Activated CD8-positive, alpha-beta memory T cell treated with anti-CD3 and anti-CD28 coated beads, Interleukin-2, amount 50 U/mL, for 24 hours (primary cell): ENCODE measurements around the gene ANKRD26.
"Not testable (repeated sequence)": the region's sequence is repeated elsewhere in the genome, so short reads cannot be mapped to it uniquely, and the experiment has no call there.

Experiments used
- DNase-seq: peaks from one replicate; pipeline ENCODE4 v3.0.0-alpha.2; 2020; ENCODE audit errors: extremely low read depth

ANKRD26 gene

DNA sequence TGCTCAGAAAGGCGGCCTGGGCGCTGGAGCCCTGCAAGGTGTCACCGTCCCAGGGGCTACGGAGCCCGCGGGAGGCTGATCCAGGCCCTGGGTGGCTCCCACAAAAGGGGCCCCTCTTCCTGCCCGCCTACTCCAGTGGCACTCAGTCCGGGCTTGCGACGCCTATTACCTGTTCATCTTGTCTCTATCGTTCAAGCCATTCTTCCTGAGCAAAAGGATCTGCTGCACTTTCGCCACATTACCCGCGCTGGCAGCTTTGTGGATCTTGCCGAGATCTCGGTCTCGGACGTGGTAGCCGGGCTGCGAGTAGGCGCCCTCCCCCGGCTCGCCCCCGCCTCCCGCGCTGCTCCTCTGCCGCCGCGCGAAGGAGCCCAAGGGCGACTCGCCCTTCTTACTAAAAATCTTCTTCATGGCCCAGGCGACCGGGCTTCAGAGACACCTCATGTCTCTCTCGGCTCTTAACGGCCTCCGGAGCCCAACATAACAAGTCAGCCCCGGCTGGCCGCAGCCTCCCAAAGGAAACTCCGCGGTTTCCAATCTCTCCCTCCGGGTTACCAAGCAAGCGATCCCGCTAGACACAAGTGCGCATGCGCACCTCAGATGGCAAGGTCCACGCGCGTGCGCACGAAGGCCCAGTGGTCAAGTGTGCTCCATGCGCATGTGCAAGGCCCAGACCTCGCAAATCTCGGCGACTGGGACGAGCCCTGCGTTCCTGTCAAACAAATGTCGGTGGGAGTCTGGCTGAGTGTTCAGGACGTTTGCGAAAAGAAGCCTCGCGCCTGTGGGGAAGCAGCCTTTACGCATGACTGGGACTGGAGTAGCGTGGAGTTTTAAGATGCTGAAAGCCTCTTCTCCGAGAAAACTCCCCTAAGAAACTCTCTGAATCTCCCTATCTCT lies at the start of gene ANKRD26:
ANKRD26 (minus strand) TSS at position 579 of the 897 bp plus-strand sequence; CDS start at position 411, 168 bp downstream.
- DNase-seq, result peak; percentile 90

DNA sequence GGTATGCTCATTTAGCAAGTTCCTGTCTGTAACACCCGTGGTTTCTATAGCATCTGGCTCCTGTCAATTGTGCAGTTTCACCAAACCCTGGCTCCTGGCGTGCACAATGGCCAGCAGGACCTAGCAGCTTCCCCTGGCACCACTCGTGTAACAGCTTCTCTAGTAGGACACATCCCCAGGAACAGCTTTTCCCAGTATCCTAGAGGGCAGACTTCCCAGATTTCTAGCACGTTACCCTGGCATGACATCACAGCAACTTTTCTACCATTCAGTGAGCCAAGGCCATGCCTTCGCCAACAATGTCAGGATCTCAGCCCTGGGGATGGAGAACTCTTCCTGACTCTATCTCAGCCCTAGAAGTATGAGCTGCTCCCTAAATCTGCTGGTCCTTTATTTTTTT lies 47.4 kb upstream of the ANKRD26 start:
- DNase-seq, result no peak

DNA sequence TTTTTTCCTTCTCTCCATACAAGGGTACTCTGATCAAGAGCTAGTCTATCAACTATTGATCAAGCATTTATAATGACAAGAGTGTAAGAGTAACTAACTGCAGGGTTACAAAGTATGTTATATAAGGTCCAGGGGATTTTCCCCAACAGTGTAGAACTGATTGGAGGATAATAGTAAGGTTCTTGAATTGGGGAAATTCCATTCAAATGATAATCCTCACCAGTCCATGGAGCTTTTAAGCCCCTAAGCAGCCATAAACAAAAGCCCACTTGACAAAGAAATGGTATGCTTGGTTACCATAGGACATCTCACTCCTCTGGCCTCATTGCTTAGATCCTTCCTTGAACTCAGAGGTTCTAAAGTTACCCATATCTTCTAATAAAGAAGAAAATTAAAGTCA lies 45.6 kb upstream of the ANKRD26 start:
- no peak for DNase-seq

DNA sequence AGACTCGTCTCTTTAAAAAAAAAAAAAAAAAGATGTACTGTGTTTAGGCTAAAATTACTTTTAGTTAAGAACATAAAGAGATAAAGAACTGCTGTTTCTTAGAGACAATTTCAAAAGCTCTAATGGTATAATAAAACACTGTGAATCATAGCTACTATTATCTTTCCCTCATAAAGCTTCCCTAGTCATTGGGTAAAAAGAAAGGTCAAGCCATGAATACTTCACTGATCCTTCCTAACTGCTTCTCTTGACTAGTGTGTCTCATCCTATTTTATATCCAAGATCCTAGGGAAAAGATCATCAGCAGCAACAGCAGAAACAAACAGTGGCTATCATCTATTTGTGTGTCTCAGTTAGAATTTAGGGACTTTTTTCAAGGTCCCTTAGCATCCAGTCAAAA lies 43.4 kb upstream of the ANKRD26 start:
- no peak for DNase-seq

DNA sequence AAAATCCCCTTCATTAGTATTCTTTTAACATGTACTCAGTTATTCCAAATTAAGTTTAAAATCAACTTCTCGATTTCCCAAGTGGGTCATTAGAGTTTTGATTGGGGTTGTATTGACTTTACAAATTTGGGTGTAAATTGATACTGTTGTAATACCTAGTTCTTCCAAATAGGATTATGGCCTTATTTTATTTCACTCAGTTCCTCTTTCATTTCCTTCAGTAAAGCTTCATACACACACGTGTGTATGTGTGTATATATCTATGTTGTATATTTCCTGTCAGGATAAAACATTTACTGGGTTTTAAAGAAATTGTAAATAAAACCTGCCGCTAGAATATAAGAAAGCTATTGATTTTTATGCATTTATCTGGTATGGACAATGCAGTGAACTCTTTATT lies 38.0 kb upstream of the ANKRD26 start:
- no peak for DNase-seq

DNA sequence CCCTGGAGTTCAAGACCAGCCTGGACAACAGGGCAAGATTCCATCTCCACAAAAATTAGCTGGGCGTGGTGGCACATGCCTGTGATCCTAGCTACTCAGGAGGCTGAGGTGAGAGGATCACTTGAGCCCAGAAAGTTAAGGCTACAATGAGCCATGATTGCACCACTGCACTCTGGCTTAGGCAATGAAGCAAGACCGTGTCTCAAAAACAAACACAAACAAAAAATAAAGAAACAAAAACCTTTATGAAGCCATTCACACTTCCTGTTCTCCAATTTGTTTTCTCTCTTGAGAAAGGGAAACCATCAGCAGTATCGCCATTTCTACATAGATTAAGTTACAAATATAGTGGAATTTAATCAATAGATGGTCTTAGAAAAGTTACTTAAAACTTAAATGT lies 34.1 kb upstream of the ANKRD26 start:
- no peak for DNase-seq

DNA sequence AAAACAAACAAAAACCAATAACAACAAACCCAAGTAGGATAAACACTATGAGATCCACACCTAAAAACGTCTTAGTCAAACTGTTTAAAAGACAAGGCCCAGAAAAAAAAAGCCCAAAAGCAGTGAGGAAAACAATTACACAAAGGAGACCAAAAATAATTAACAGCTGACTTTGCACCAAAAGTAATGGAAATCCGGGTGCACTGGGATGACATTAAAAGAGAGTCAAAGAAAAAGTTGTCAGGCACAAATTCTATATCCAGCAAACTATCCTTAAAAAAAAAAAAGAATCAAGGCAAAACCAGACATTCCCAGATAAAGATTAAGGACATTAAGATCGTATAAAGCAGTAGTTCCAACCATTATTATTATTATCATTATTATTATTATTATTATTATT lies 7.9 kb upstream of the ANKRD26 start:
- no peak for DNase-seq

DNA sequence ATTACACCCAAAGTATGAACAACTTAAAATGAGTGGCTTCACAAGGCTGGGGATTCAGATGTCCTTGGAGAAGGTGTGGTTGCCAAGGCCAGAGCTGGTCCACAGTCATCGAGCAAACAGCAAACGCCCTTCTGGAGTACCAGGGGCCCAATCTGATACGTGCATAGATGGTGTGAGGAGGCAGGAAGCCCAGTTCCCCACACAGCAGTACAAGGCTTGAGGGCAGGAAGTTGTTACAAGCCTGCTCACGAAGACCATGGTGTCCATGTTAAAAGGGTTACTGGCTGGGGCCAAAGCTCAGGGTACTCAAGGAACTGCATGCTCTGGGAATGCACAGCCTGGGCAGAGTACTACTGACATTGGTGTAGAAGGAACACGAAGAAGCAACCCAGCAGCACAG lies 4.6 kb upstream of the ANKRD26 start:
- no peak for DNase-seq

DNA sequence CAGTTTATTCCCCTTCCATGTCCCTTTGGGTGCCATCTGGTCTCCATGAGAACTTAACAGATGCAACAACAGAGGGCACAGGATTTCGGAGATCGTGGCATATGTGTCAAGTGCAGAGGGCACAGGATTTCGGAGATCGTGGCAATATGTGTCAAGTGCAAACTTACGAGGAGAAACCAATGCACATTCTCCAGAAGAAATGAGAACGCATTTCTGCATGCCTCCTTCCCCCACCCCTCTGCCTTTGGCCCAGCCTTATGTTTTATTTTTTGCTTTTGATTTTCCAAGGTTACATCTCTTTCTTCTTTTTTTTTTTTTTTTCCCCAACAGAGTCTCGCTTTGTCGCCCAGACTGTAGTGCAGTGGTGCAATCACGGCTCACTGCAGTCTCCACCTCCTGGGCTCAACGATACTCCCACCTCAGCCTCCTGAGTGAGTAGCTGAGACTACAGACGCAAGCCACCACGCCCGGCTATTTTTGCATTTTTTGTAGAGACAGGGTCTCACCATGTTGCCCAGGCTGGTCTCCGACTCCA lies 586 bp upstream of the ANKRD26 start:
- DNase-seq, result peak; percentile 1

DNA sequence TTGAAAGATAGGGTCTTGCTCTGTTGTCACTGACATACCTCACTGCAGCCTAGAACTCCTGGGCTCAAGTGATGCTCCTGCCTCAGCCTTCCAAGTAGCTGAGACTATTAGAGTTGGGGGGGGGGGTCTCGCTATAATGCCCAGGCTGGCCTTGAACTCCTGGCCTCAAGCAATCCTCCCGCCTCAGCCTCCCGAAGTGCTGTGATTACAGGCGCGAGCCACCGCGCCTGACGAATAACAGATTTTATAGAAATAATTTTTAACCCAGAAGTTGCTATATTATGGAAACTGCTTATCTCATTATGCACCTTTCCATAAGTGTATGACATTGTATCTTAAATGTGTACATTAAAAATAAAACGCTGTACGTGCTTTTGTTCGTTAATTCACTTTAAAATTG lies 846 bp downstream of the ANKRD26 start:
- no peak for DNase-seq

DNA sequence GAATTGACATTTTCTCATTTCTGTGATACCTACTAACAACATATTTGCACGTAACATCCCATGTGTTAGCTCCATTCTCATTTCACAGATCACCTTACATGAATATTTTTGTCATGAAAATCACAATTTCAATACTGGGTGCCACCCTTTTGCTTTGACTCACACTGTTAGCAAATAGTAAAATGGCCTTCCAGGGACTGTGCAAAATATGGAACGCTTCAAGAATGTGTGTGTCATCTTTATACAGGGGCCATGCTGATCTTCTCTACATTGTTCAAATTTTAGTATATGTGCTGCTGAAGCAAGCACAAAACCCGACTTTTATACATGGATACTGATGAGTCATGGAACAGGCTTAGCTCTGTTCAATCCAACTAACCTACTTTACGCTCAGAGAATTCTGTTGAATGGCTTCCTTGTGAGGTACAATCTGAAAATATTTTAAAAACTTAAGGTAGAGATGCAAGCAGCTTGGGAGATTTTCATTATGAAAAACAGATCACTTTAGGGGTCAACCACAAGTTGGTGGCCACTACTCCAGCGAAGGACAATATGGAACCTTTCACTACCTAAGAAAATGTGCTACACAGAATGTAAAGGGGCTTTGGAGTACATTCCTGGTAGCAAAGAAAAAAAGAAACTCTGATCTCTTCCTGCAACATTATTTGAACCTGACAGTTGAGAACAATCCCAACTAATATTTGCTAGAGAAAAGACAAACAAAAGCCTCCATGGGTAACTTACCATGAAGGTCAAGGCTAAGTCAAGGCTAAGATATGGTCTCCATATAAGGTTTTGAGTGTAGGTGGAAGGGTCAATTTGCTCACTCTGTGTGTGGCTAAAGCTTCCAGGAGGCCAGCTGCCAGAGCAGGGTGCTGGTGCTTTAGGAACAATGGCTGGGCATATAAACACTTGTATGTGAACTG lies 11.9 kb downstream of the ANKRD26 start:
- no peak for DNase-seq

DNA sequence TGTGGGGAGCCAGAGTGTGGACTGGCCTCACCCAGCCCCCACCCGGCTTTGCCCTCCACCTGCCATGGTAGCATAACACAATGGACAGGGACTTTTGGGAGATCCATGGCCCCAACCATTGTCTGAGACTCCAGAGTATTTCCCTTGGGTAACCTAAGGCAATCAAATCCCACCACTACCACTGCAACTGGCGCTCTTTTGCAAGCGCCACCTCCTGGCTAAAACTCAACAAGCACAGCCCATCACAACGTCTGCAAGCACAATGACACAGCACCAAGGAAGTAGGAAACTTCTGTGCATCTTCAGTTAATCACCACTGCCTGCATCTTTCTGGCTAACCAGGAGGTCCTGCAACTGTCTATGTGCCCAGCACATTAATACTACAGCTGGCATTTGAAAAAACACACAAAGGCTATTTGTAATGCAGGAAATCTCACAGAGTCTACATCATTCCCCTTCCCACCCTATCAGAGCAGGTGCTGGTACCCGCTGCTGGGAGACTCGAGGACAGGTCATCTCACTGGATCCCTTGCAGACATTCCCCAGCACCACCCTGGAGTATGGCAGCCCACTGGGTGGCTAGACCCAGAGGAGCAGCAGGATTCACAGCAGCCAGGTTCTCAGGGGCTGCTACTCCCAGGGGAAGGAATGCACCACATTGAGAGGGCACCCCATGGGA lies 27.7 kb downstream of the ANKRD26 start:
- DNase-seq, result no peak

DNA sequence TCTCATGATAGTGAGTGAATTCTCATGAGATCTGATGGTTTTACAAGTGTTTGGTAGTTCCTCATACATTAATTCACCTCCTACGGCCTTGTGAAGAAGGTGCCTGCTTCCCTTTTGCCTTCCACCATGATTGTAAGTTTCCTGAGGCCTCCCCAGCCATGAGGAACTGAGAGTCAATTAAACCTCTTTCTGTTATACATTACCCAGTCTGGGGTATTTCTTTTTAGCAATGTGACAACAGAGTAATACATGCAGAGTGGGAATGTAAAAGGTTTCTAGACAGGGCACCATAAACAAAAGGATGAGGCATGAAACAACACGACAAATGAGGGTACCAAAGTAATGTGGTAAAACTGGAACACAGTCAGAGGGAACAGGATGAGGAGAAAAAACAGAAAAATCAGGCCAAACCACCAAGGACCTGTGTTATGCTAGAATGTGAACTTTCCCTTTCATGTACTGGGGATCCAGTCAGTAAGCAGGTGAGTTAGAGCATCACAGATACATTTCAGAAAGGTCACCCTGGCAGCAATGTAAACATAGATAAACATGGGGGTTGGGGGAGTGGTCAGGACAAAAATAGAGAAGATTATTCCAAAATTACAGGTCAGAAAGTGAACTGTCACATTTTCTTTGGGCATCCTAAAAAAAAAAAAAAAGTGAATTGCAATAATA lies 31.9 kb downstream of the ANKRD26 start:
- no peak for DNase-seq

DNA sequence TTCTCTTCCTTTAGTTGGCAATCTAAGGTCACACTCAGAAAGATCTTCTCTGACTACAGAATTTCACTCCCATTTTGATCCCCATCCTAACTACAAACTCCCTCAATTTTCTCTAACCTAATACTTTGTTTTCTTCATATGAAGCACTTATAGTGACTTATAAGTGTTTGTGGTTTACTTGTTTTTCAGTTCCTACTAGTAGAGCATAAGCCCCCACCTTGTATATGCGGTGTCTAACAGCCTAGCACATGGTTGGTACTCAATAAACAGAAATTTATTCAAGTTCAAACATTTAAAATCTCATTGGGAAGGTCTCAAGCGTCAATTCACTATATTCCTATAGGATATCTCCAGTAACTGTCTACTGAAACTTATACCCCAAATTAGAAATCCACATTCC lies 35.2 kb downstream of the ANKRD26 start:
- DNase-seq, result no peak

DNA sequence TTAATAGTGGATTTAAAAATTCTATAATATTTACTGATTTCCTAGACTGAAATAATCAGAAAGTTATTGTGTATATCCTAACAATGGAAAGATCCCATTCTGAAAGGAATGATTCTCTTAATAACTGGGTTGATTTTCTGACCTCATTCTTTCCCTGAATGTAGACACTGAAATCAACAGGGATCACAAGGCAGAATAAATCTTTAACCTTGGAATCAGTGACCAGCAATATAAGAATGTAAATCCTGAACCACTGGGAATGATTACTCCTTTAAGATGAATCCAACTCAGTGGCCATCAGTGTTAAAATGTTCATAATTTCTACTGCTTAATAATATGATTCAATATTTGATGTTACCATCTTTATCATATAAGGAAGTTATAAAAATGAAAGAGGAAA lies 47.6 kb downstream of the ANKRD26 start:
- no peak for DNase-seq

DNA sequence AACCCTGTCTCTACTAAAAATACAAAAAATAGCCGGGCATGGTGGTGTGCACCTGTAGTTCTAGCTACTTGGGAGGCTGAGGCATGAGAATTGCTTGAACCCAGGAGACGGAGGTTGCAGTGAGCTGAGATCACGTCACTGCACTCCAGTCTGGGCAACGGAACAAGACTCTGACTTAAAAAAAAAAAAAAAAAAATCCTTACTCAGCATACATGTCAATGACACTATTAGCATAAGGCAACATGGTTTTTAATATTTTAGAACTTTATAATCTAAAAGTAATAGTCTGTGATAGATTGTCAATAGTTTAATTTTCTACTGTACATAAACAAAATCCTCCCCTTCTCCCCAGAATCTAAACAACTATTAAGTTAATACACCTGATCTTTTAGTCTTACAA lies 55.0 kb downstream of the ANKRD26 start:
- DNase-seq, result not testable (repeated sequence)

DNA sequence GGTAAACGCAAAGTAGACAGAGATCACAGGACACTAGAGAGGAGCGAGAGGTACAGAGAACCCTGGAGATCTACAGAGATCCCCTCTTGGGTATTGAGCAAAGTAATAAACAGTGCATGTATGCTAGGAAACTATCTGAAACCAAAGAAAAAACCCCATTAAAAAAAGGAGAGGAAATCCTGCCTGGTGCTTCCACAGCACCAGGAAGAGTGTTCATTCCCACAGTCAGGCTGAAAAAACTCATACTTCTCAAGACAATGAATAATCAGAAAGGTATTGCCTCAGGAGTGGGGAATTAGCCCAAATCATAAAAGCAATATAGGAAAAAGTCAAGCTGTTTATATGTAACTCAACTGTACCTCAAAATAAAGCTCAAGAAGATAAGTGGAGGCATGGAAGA lies 59.1 kb downstream of the ANKRD26 start:
- no peak for DNase-seq

DNA sequence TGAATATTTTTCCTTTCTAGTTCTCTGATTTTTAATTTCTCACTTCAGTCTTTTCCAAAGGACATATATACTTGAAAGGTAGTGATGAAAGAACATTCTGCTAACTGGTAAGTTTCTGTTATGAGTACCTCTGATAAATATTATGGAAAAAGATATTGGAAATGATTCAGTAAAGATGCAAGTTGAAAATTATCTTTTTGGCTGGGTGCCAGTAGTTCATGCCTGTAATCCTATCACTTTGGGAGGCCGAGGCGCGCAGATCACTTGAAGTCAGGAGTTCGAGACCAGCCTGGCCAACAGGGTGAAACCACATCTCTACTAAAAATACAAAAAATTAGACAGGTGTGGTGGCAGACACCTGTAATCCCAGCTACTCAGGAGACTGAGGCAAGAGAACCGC lies 62.1 kb downstream of the ANKRD26 start:
- no peak for DNase-seq

DNA sequence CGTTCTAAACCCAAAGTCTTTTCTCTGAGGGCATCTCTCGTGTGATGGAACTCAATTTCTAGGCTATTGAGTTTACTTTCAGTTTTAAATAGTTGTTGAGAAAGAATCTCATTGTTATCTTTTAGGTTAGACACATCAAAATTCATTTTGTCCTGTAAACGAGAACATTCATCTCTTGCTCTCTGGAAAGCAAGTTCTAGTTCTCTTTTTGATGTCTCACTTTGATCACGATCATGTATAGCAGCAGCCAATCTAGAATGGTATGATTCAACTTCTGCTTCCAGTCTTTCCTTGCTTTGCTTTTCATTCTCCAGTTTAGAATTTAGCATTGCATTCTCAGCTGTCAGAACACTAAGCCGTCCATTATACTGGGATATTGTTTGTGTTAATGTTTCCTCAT lies 65.1 kb downstream of the ANKRD26 start:
- DNase-seq, result no peak

DNA sequence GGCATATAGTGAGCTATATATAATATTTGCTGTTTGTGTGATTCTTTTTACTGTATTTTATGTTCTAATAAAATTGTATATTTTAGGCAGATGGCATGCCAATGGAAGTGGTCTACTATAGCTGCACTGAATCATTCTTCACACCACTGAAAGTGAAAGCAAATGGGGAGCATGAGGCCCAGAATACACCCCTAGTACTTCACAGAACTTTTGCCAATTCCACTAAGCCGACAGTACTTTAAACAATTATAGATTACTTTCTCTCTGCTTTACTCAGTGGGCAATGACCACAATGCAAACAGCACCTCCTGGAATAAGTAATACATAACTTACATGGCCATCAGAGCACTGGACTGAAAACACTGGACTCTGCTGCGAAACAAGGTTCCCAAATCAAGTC lies 70.2 kb downstream of the ANKRD26 start:
- DNase-seq, result no peak

DNA sequence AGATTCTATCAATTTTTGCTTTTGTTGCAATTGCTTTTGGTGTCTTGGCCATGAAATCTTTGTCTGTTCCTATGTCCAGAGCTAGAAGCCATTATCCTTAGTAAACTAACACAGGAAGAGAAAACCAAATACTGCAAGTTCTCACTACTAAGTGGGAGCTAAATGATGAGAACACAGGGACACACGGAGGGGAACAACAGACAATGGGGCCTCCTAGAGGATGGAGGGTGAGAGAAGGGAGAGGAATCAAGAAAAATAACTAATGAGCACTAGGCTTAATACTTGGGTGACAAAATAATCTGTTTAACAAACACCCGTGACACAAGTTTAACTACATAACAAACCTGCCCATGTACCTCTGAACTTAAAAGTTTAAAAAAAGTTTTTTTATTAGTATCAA lies 78.2 kb downstream of the ANKRD26 start:
- DNase-seq, result no peak
